ENCODE results near the gene RETREG3.

Gene RETREG3

GRCh38 chr17:42535155-42536047, 73.8 kb downstream of the RETREG3 start:
- Histone ChIP-seq H3K9me3 (ENCODE audit: insufficient read depth, low read length) (no peaks in the 10 kb centered on the region), H4K20me1 (ENCODE audit: low read depth, low read length) (no peaks in the 10 kb centered on the region), H3K79me2 (ENCODE audit: insufficient read depth, low read length) (peaks cover 7% of the 10 kb centered on the region; the same call in 1 of the 2 replicates), H3K27ac (ENCODE audit: low read depth, low read length) (peak overlapping the region; percentile 64), H3K4me2 (ENCODE audit: low read depth, low read length, poor library complexity, severe bottlenecking) (peak overlapping the region; percentile 98), H3K4me3 (ENCODE audit: insufficient read depth, low read length, poor library complexity, severe bottlenecking) (peak overlapping the region; percentile 72), H3K36me3 (ENCODE audit: low read length) (no peaks in the 10 kb centered on the region), H3K9me2 (replicated peaks; ENCODE audit: insufficient read depth, low read length) (no peaks in the 10 kb centered on the region), H2AFZ (ENCODE audit: low read depth, low read length, severe bottlenecking) (peak overlapping the region; percentile 58), H3K27me3 (ENCODE audit: low read length) (no peaks in the 10 kb centered on the region), H3F3A (ENCODE audit: insufficient read depth) (peaks cover 32% of the 10 kb centered on the region), H3K9ac (ENCODE audit: low read length) (peak overlapping the region; percentile 73)
- TF ChIP-seq EZH2phosphoT487 (conservative IDR thresholded peaks at IDR 0.05; ENCODE audit: low read length) (no peak), CTCF (IDR thresholded peaks at IDR 0.05; ENCODE audit: insufficient read depth, low read length, poor library complexity, severe bottlenecking) (no peak)

GRCh38 chr17:42531455-42532354, 77.5 kb downstream of the RETREG3 start:
- Histone ChIP-seq H3K4me2 (ENCODE audit: low read depth, low read length, poor library complexity, severe bottlenecking) (peak overlapping the region; percentile 86), H3F3A (ENCODE audit: insufficient read depth) (peaks cover 37% of the 10 kb centered on the region), H3K9me3 (ENCODE audit: insufficient read depth, low read length) (no peaks in the 10 kb centered on the region), H4K20me1 (ENCODE audit: low read depth, low read length) (no peaks in the 10 kb centered on the region), H3K9me2 (replicated peaks; ENCODE audit: insufficient read depth, low read length) (no peaks in the 10 kb centered on the region), H3K4me3 (ENCODE audit: insufficient read depth, low read length, poor library complexity, severe bottlenecking) (peak overlapping the region; percentile 63), H3K27me3 (ENCODE audit: low read length) (no peaks in the 10 kb centered on the region), H2AFZ (ENCODE audit: low read depth, low read length, severe bottlenecking) (peak overlapping the region; percentile 92), H3K27ac (ENCODE audit: low read depth, low read length) (peak overlapping the region; percentile 82), H3K9ac (ENCODE audit: low read length) (peak overlapping the region; percentile 58), H3K79me2 (ENCODE audit: insufficient read depth, low read length) (no peaks in the 10 kb centered on the region), H3K36me3 (ENCODE audit: low read length) (no peaks in the 10 kb centered on the region)
- TF ChIP-seq CTCF (IDR thresholded peaks at IDR 0.05; ENCODE audit: insufficient read depth, low read length, poor library complexity, severe bottlenecking) (no peak), EZH2phosphoT487 (conservative IDR thresholded peaks at IDR 0.05; ENCODE audit: low read length) (no peak)

- Histone ChIP-seq H3K4me2 (ENCODE audit: low read depth, low read length, poor library complexity, severe bottlenecking) (peak overlapping the region; percentile 48), H2AFZ (ENCODE audit: low read depth, low read length, severe bottlenecking) (peak overlapping the region; percentile 92), H3K79me2 (ENCODE audit: insufficient read depth, low read length) (no peaks in the 10 kb centered on the region), H3K36me3 (ENCODE audit: low read length) (no peaks in the 10 kb centered on the region), H3K4me3 (ENCODE audit: insufficient read depth, low read length, poor library complexity, severe bottlenecking) (no peak overlapping the region), H3F3A (ENCODE audit: insufficient read depth) (peaks cover 37% of the 10 kb centered on the region), H3K27me3 (ENCODE audit: low read length) (no peaks in the 10 kb centered on the region), H4K20me1 (ENCODE audit: low read depth, low read length) (no peaks in the 10 kb centered on the region), H3K9ac (ENCODE audit: low read length) (peak overlapping the region; percentile 43), H3K9me3 (ENCODE audit: insufficient read depth, low read length) (no peaks in the 10 kb centered on the region), H3K27ac (ENCODE audit: low read depth, low read length) (peak overlapping the region; percentile 82), H3K9me2 (replicated peaks; ENCODE audit: insufficient read depth, low read length) (no peaks in the 10 kb centered on the region)
- TF ChIP-seq EZH2phosphoT487 (conservative IDR thresholded peaks at IDR 0.05; ENCODE audit: low read length) (no peak), CTCF (IDR thresholded peaks at IDR 0.05; ENCODE audit: insufficient read depth, low read length, poor library complexity, severe bottlenecking) (no peak)
Observed at GRCh38 chr17:42530952-42531454, 78.2 kb downstream of the RETREG3 start.

Measured in SU-DHL-6 (cell line).